SK-N-SH treated with all-trans-retinoic acid at 6 μM for 48 hours (cell line): ENCODE measurements around the gene PCBP1.

Source experiments
- ATAC-seq: fragments of 200-7000 bp; cut with Tn5 transposase; 3 replicates; pipeline ENCODE4 v1.9.1; 2020; ENCODE audit warnings: mild to moderate bottlenecking, moderate library complexity
- ARNTL ChIP-seq: fragments of 450-650 bp; formaldehyde crosslinking; IDR thresholded peaks from 2 replicates; pipeline ENCODE4 v1.5.0; 2020; ENCODE audit warnings: low read depth, mild to moderate bottlenecking, moderate library complexity, borderline replicate concordance
- BACH2 ChIP-seq: fragments of 250-450 bp; sonication (Bioruptor Pico); IDR thresholded peaks from 2 replicates; pipeline ENCODE4 v1.9.0; 2021; ENCODE audit warnings: mild to moderate bottlenecking, borderline replicate concordance
- CSDC2 ChIP-seq: fragments of 250-450 bp; sonication (Bioruptor Pico); IDR thresholded peaks from 2 replicates; pipeline ENCODE4 v1.5.0; 2020; ENCODE audit warnings: mild to moderate bottlenecking, moderate library complexity
- ESRRG ChIP-seq: fragments of 250-450 bp; sonication (Bioruptor Pico); IDR thresholded peaks from 2 replicates; pipeline ENCODE4 v1.6.1; 2021; ENCODE audit warnings: mild to moderate bottlenecking
- GLIS3 ChIP-seq: fragments of 250-450 bp; sonication (Bioruptor Pico); IDR thresholded peaks from 2 replicates; pipeline ENCODE4 v1.5.0; 2020; ENCODE audit warnings: mild to moderate bottlenecking, moderate library complexity
- ISL1 ChIP-seq: fragments of 250-450 bp; sonication (Bioruptor Pico); IDR thresholded peaks from 2 replicates; pipeline ENCODE4 v2.1.2; 2022; ENCODE audit warnings: mild to moderate bottlenecking, moderate library complexity
- OSR1 ChIP-seq: fragments of 250-450 bp; sonication (Bioruptor Pico); IDR thresholded peaks from 2 replicates; pipeline ENCODE4 v1.8.0; 2022; ENCODE audit warnings: moderate library complexity, mild to moderate bottlenecking, inconsistent platforms
- PPARA ChIP-seq: fragments of 250-450 bp; sonication (Bioruptor Pico); IDR thresholded peaks from 2 replicates; pipeline ENCODE4 v1.5.0; 2020; ENCODE audit warnings: mild to moderate bottlenecking, borderline replicate concordance
- RARB ChIP-seq: fragments of 250-450 bp; sonication (Bioruptor Pico); IDR thresholded peaks from 2 replicates; pipeline ENCODE4 v1.8.0; 2021; ENCODE audit warnings: mild to moderate bottlenecking, moderate library complexity
- SNAI2 ChIP-seq: fragments of 250-450 bp; sonication (Bioruptor Pico); IDR thresholded peaks from 2 replicates; pipeline ENCODE4 v1.5.0; 2020; ENCODE audit warnings: mild to moderate bottlenecking, moderate library complexity
- TCF4 ChIP-seq: fragments of 250-450 bp; sonication (Bioruptor Pico); IDR thresholded peaks from 2 replicates; pipeline ENCODE4 v1.8.0; 2021; ENCODE audit warnings: mild to moderate bottlenecking, moderate library complexity, borderline replicate concordance
- TOX ChIP-seq: fragments of 250-450 bp; sonication (Bioruptor Pico); IDR thresholded peaks from 2 replicates; pipeline ENCODE4 v1.8.0; 2021; ENCODE audit warnings: mild to moderate bottlenecking, moderate library complexity, borderline replicate concordance
- ZC3H10 ChIP-seq: fragments of 250-450 bp; sonication (Bioruptor Pico); IDR thresholded peaks from 2 replicates; pipeline ENCODE4 v1.5.1; 2021; ENCODE audit warnings: mild to moderate bottlenecking, moderate library complexity
- ZFP3 ChIP-seq: fragments of 250-450 bp; sonication (Bioruptor Pico); IDR thresholded peaks from 2 replicates; pipeline ENCODE4 v1.5.0; 2020; ENCODE audit warnings: mild to moderate bottlenecking, moderate library complexity
- ZFP30 ChIP-seq: fragments of 450-650 bp; formaldehyde crosslinking; IDR thresholded peaks from 2 replicates; pipeline ENCODE4 v1.5.0; 2022; ENCODE audit warnings: mild to moderate bottlenecking, moderate library complexity
- ZNF565 ChIP-seq: fragments of 450-650 bp; formaldehyde crosslinking; conservative IDR thresholded peaks from 2 replicates; pipeline ENCODE4 v1.5.0; 2020; ENCODE audit warnings: low read depth, mild to moderate bottlenecking, moderate library complexity
- ZNF70 ChIP-seq: fragments of 450-650 bp; formaldehyde crosslinking; IDR thresholded peaks from 2 replicates; pipeline ENCODE4 v1.5.0; 2020; ENCODE audit warnings: mild to moderate bottlenecking, moderate library complexity
- ZNF8 ChIP-seq: fragments of 450-650 bp; formaldehyde crosslinking; IDR thresholded peaks from 2 replicates; pipeline ENCODE4 v1.5.0; 2020; ENCODE audit warnings: mild to moderate bottlenecking, moderate library complexity
- TF ChIP-seq, protein P1 (sequence below): fragments of 250-450 bp; sonication (Bioruptor Pico); IDR thresholded peaks from 2 replicates; pipeline ENCODE4 v1.5.0; 2020; ENCODE audit warnings: mild to moderate bottlenecking, moderate library complexity
- TF ChIP-seq, protein P2 (sequence below): fragments of 250-450 bp; sonication (Bioruptor Pico); IDR thresholded peaks from 2 replicates; pipeline ENCODE4 v1.8.0; 2020; ENCODE audit warnings: mild to moderate bottlenecking, moderate library complexity, borderline replicate concordance
- TF ChIP-seq, protein P3 (sequence below): fragments of 250-450 bp; sonication (Bioruptor Pico); IDR thresholded peaks from 2 replicates; pipeline ENCODE4 v1.5.1; 2020; ENCODE audit warnings: low read depth, mild to moderate bottlenecking, moderate library complexity
- TF ChIP-seq, protein P4 (sequence below): fragments of 250-450 bp; sonication (Bioruptor Pico); IDR thresholded peaks from 2 replicates; pipeline ENCODE4 v1.8.0; 2021; ENCODE audit warnings: low read depth, mild to moderate bottlenecking, moderate library complexity, borderline replicate concordance
- TF ChIP-seq, protein P5 (sequence below): fragments of 250-450 bp; sonication (Bioruptor Pico); IDR thresholded peaks from 2 replicates; pipeline ENCODE4 v1.5.1; 2021; ENCODE audit warnings: mild to moderate bottlenecking, moderate library complexity

Gene PCBP1

DNA sequence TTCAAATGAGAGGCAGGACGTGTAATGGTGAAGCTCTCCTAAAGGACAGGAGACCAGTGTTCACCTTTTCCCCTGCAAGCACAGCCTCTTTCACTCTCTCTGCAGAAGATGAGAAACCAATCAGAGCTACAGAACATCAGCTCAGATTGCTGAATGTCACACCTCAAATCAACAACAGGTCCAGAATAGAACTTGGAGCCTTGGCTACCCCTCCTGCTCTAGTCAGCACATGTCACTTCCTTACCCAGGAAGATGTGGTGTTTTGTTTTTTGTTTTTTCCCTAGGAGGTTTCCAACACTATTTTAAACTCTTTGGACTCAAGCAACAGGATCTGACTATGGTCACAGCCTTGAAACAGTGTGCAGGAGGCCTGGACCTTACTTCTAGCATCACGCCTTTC lies 41.3 kb upstream of the PCBP1 start:
- ATAC-seq: no peak
- TF ChIP-seq BACH2 (CRISPR knock-in tag) (no peak), ZFP3 (CRISPR knock-in tag) (no peak), ZNF70 (CRISPR knock-in tag) (no peak), ZC3H10 (no peak), ZNF565 (CRISPR knock-in tag) (no peak), RARB (CRISPR knock-in tag) (no peak), ZNF8 (CRISPR knock-in tag) (no peak), SNAI2 (CRISPR knock-in tag) (no peak), TOX (no peak), ESRRG (CRISPR knock-in tag) (no peak), ZFP30 (CRISPR knock-in tag) (no peak), PPARA (CRISPR knock-in tag) (no peak), GLIS3 (CRISPR knock-in tag) (no peak), OSR1 (CRISPR knock-in tag) (no peak), ARNTL (CRISPR knock-in tag) (no peak)
- TF ChIP-seq, protein P1, sequence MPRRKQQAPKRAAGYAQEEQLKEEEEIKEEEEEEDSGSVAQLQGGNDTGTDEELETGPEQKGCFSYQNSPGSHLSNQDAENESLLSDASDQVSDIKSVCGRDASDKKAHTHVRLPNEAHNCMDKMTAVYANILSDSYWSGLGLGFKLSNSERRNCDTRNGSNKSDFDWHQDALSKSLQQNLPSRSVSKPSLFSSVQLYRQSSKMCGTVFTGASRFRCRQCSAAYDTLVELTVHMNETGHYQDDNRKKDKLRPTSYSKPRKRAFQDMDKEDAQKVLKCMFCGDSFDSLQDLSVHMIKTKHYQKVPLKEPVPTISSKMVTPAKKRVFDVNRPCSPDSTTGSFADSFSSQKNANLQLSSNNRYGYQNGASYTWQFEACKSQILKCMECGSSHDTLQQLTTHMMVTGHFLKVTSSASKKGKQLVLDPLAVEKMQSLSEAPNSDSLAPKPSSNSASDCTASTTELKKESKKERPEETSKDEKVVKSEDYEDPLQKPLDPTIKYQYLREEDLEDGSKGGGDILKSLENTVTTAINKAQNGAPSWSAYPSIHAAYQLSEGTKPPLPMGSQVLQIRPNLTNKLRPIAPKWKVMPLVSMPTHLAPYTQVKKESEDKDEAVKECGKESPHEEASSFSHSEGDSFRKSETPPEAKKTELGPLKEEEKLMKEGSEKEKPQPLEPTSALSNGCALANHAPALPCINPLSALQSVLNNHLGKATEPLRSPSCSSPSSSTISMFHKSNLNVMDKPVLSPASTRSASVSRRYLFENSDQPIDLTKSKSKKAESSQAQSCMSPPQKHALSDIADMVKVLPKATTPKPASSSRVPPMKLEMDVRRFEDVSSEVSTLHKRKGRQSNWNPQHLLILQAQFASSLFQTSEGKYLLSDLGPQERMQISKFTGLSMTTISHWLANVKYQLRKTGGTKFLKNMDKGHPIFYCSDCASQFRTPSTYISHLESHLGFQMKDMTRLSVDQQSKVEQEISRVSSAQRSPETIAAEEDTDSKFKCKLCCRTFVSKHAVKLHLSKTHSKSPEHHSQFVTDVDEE (CRISPR knock-in tag): no peak
- TF ChIP-seq, protein P2, sequence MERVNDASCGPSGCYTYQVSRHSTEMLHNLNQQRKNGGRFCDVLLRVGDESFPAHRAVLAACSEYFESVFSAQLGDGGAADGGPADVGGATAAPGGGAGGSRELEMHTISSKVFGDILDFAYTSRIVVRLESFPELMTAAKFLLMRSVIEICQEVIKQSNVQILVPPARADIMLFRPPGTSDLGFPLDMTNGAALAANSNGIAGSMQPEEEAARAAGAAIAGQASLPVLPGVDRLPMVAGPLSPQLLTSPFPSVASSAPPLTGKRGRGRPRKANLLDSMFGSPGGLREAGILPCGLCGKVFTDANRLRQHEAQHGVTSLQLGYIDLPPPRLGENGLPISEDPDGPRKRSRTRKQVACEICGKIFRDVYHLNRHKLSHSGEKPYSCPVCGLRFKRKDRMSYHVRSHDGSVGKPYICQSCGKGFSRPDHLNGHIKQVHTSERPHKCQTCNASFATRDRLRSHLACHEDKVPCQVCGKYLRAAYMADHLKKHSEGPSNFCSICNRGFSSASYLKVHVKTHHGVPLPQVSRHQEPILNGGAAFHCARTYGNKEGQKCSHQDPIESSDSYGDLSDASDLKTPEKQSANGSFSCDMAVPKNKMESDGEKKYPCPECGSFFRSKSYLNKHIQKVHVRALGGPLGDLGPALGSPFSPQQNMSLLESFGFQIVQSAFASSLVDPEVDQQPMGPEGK (CRISPR knock-in tag): no peak
- TF ChIP-seq, protein P3, sequence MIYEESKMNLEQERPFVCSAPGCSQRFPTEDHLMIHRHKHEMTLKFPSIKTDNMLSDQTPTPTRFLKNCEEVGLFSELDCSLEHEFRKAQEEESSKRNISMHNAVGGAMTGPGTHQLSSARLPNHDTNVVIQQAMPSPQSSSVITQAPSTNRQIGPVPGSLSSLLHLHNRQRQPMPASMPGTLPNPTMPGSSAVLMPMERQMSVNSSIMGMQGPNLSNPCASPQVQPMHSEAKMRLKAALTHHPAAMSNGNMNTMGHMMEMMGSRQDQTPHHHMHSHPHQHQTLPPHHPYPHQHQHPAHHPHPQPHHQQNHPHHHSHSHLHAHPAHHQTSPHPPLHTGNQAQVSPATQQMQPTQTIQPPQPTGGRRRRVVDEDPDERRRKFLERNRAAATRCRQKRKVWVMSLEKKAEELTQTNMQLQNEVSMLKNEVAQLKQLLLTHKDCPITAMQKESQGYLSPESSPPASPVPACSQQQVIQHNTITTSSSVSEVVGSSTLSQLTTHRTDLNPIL (CRISPR knock-in tag): no peak
- TF ChIP-seq, protein P4, sequence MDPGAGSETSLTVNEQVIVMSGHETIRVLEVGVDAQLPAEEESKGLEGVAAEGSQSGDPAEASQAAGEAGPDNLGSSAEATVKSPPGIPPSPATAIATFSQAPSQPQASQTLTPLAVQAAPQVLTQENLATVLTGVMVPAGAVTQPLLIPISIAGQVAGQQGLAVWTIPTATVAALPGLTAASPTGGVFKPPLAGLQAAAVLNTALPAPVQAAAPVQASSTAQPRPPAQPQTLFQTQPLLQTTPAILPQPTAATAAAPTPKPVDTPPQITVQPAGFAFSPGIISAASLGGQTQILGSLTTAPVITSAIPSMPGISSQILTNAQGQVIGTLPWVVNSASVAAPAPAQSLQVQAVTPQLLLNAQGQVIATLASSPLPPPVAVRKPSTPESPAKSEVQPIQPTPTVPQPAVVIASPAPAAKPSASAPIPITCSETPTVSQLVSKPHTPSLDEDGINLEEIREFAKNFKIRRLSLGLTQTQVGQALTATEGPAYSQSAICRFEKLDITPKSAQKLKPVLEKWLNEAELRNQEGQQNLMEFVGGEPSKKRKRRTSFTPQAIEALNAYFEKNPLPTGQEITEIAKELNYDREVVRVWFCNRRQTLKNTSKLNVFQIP (CRISPR knock-in tag): no peak

DNA sequence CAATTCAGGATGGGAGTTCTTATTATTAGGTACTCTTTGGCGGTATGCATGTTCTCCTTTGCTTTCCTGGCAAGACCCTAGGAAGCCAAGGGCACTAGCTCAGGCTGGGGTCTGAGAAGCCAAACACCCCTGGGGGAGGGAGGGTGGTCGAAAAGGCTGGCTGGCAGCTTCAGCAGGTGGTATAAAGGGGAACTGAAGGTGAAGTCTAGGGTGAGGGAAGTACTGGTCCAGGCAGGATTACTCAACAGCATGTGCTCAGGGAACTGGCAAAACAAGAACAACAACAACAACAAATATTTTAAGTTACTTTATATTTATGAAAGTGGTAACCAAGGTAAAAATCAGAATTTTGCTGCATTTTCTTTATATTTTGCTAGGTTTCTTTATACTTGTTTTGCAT lies 40.7 kb upstream of the PCBP1 start:
- no peak for TF ChIP-seq ZNF565 (CRISPR knock-in tag)
- TF ChIP-seq BACH2 (CRISPR knock-in tag): no peak
- no peak for TF ChIP-seq CSDC2
- TF ChIP-seq ISL1 (CRISPR knock-in tag): no peak
- TF ChIP-seq, protein P2 (CRISPR knock-in tag): no peak
- no peak for TF ChIP-seq GLIS3 (CRISPR knock-in tag)
- TF ChIP-seq ZNF70 (CRISPR knock-in tag): no peak
- no peak for TF ChIP-seq ARNTL (CRISPR knock-in tag)
- no peak for TF ChIP-seq ZFP3 (CRISPR knock-in tag)
- TF ChIP-seq, protein P3 (CRISPR knock-in tag): no peak
- TF ChIP-seq, protein P5, sequence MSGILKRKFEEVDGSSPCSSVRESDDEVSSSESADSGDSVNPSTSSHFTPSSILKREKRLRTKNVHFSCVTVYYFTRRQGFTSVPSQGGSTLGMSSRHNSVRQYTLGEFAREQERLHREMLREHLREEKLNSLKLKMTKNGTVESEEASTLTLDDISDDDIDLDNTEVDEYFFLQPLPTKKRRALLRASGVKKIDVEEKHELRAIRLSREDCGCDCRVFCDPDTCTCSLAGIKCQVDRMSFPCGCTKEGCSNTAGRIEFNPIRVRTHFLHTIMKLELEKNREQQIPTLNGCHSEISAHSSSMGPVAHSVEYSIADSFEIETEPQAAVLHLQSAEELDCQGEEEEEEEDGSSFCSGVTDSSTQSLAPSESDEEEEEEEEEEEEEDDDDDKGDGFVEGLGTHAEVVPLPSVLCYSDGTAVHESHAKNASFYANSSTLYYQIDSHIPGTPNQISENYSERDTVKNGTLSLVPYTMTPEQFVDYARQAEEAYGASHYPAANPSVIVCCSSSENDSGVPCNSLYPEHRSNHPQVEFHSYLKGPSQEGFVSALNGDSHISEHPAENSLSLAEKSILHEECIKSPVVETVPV (CRISPR knock-in tag): no peak
- TF ChIP-seq TCF4: no peak
- no peak for TF ChIP-seq ESRRG (CRISPR knock-in tag)
- TF ChIP-seq OSR1 (CRISPR knock-in tag): no peak
- TF ChIP-seq PPARA (CRISPR knock-in tag): no peak
- TF ChIP-seq RARB (CRISPR knock-in tag): no peak
- no peak for TF ChIP-seq ZC3H10
- TF ChIP-seq SNAI2 (CRISPR knock-in tag): no peak
- TF ChIP-seq ZFP30 (CRISPR knock-in tag): no peak
- no peak for ATAC-seq
